GM18519 (cell line): ENCODE measurements around the gene COL1A1.
A peak's percentile ranks its signal among the peaks of the same experiment; 100 is the strongest.

ENCODE experiments used
- ATAC-seq: cut with Tn5 transposase; IDR thresholded peaks from one replicate; pipeline ENCODE4 v1.9.1; 2021; ENCODE audit warnings: mild to moderate bottlenecking, moderate library complexity; ENCODE audit not compliant: unreplicated experiment, low FRiP score

Gene COL1A1

DNA sequence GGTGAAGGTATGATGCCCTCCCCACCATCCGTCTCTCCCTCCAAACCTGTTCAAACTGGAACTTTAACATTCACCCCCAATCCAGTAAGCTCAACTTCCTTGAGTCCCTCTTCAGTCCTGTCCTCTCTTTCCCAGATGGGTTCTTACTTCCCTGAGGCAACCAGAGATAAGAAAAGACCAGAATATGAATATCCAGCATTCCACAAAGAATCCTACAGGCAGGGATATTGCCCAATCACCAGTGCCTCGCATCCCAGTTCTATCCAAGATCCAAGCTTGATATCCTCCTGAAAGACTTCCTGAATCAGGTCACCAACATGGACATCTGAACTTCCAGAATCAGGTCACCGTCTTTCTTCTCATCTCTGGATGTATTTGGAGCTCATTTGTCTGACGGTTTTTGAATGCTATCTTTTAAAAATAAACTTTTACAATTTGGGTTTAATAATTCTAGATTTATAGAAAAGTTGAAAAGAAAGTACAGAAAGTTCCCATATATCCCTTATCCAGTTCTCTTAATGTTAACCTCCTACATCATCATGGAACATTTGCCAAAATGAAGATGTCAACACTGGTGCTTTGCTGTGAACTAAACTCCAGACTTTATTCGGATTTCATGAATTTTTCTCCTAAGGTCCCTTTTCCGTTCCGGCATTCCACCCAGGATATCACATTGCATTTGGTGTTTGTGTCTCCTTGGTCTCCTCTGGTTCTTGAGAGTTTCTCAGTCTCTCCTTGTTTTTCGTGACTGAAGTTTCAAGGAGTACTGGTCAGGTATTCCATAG, 13.7 kb upstream of the COL1A1 start:
- ATAC-seq = no peak

DNA sequence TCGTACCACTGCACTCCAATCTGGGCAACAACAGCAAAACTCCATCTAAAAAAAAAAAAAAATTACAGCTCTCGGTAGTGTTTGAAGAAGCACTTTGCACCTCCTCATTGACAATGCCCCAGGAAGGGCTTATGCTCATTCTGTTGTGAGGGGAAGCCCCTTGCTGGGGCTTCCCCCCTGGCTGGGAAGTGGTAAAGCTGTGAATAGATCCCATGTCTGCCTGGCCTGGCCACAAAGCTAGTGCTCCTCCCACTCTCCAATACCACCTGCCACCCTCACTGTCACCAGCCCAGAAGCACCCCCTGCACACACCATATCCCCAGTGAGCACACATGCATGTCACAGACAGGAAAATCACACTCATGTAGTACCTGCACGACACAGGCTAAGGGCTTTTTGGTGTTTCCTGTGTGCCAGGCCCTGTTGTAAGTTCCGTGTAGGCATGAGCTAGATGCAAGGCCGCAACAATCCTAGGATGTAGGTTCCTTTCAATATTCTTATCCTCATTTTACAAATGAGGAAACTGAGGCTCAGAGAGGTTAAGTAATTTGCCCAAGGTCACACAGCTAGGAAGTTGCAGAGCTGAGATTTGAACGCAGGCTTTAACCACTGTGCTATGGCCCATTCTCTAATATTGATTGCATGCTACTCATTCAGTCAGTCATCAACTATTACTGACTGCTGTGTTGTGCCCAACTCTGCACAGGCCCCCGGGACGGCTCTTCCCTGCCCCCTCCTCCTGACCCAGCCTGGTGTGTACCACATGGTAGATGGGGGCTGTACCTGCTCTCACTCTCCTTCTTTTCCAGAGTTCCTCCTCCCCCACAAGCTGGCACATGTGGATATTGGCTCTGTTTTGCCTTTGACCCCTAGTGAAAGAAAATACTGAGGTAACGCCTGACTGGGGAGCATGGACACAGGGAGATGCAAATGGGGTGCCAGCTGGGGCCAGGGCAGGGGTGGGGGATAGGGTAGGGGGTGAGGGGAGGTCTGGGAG, 11.9 kb upstream of the COL1A1 start:
- peak; percentile 75 for ATAC-seq

GRCh38 chr17:50212121-50212843, 10.9 kb upstream of the COL1A1 start:
- no peak for ATAC-seq

GRCh38 chr17:50211249-50212120, 10.1 kb upstream of the COL1A1 start:
- ATAC-seq = no peak

DNA sequence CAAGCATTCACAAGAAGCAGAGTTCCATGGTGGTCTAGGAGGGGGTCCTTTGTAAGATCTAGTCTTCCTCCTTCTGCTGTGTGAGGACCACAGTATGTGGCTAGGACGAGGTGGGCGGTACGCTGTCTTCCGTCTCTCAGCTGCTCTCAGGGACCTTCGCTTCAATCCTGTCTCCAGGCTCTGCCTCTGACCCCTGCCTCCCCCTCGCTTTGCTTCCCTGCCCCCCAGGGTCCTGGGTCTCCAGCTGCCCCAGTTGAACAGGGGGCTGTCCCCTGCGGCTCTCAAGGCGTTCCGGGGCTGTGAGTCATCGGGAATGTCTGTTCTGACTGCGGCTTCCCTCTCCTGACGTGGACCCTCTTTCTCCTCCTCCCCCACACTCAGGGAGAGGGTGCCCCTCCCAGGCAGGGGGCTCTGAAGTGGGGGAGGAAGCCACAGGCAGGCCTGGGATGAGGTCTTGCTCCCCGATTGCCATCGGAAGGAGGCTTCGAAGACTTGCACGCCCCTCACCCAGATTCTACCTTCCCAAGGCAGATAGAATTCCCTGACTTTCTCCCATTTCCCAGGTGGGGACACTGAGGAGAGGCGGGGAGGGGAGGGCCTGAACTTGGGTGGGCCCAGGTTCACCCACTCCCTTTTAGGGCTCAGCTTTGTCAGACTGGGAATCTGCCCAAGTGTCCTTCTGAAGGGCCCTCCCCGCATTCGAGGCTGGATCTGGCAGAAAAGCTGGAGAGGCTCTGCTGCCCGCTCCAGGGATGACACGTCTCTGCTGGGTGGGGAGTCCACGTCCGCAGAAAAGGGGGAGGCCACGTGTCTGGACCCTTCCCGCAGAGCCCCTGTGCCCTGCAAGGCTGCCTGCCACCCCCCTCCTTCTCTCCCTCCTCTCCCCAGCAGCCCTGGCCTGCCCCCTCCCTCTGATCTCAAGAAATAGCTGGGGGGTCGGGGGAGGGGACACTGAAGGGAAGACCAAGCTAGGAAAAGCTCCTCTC, 9.1 kb upstream of the COL1A1 start:
- ATAC-seq = no peak

DNA sequence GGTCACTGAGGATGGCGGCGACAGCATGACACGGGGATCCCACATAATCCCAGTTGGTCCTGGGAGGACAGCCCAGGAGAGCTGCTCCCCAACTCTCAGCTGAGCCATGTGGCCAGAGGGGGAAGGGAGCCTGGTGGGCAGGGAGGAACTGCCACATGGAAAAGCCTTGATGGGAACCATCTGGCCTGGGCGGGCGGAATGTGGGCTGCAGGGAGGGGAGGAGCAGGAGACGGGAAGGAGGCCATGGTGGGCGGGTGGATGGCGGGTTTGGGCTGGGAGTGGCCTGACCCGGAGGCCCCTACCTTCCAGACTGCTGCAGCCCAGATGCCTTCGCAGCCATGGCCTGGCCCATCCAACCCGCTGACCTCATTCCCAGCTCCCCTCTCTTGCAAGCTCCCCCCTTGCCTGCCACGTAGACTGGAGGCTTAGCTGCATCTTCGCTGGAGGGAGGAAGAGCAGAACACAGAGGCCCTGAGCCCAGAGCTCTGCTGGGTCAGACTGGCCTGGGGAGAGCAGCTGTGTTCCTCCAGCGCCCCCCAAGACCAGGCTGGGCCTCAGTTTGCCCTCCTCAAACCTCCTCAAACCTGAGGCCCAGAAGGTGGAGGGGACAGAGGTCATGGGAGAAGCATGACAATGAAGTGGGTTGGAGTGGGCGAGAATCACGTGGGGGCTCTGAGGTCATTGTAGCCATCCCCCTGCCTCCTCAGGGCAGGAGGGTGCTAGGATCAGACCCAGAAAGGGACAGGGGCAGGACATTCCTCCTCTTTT, 8.2 kb upstream of the COL1A1 start:
- no peak for ATAC-seq

DNA sequence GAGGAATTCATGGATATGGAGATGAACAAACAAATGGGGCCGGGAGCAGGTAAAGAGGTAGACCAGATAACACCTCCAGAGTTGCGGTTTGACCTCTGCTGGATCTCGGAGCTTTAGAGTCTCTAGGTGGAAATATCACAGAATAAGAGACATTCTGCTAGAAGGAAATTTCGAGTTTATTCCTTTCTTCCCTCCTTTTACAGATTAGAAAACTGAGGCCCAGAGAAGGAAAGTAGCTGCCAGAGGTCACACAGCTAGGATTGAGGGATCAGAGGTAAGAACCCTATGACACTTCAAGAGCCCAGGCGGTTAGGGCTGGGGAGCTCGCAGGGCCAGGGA, 7.7 kb upstream of the COL1A1 start:
- no peak for ATAC-seq

- ATAC-seq = no peak
Measured at GRCh38 chr17:50208611-50209061, 7.2 kb upstream of the COL1A1 start.

DNA sequence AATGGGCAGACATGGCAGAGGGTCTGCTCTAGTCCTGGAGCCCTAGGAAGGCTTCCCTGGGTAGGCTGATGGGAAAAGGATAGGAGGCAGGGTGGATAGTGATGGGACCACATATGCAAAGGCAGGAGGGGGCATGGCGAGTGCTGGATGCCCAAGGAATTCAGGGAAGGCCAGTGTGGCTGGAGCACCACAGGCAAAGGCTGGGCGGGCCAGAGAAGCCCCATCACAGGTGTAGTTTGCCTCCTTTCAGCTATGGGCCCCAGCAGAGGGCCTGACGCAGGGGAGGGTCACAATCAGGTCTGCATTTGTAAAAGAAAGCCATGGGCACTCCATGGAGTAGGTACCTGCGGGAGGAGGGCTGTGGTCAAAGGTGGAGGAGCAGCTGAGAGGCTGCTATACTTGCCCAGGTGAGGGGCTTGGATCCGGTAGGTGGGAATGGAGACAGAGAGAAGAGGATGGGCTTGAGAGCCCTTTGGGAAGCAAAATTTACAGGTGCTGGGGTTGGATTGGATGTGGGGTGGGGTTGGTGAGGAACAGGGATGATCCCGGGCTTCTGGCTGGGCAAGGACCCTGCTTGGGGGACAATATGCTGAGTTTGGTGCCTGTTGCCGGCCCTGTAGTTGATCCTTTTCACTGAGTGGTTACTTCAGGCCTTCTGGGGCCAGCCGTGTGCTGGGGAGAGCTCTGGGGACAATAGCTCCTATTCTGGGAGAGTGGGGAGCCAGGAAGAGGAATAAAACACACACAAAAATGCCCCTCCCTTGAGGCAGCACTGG, 6.5 kb upstream of the COL1A1 start:
- no peak for ATAC-seq

DNA sequence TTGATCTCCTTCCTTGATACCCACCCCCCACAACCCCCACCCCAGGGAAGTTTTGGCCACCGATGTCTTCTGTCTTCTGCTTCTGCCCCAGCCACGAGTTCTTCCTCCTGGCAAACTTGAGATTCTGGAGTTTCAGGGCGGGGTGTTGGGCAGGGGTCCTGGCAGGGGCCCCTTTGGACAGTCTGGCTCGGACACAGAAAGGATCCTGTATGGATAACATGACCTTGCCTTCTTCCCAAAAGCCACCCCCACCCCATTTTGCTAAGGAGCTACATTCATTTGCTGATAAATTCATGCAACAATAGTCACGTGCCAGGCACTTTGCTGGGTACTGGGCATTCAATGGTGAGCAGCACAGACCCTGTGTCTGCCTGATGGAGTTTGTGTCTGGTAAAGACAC, 5.9 kb upstream of the COL1A1 start:
- ATAC-seq = no peak

- ATAC-seq = no peak
Measured at GRCh38 chr17:50206604-50207293, 5.3 kb upstream of the COL1A1 start.

- ATAC-seq = no peak
Measured at GRCh38 chr17:50205963-50206505, 4.6 kb upstream of the COL1A1 start.

- no peak for ATAC-seq
Measured at GRCh38 chr17:50205111-50205962, 3.9 kb upstream of the COL1A1 start.

GRCh38 chr17:50204431-50204830, 3.0 kb upstream of the COL1A1 start:
- ATAC-seq = no peak

- no peak for ATAC-seq
Measured at GRCh38 chr17:50203604-50204345, 2.3 kb upstream of the COL1A1 start.
